HG02970 (cell line): ENCODE data around the gene ELOVL5.
"Not testable (repeated sequence)": the region's sequence is repeated elsewhere in the genome, so short reads cannot be mapped to it uniquely, and the experiment has no call there.

Experiments used
- ATAC-seq: cut with Tn5 transposase; IDR thresholded peaks from one replicate; pipeline ENCODE4 v1.9.1; 2021; ENCODE audit warnings: mild to moderate bottlenecking, moderate library complexity, moderate number of reproducible peaks; ENCODE audit not compliant: unreplicated experiment, low FRiP score

The ELOVL5 gene

DNA sequence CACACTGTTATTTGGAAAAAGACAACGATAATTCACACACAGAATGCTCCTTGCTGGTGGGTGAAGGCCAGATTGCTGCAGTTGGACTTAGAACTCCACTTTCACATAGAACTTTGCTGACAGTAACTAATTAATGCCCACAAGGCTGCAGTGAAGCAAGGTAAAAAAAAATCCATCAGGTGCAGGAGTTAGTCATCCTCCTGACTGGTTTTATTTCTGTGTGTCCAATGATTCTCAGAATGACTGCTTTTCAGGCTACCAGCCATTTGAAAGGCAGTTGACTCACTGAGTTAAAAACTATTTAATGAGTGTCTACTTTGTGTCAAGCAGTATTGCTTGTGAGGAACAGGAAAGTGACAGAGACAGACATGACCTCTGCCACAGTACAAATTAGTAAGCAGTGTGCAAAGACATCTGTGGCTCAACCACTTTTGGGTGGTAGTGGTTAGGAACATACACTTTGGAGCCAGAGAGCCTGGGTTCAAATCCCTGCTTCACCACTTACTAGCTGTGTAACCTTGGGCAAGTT is 41.9 kb downstream of the ELOVL5 start:
- ATAC-seq, result no peak

DNA sequence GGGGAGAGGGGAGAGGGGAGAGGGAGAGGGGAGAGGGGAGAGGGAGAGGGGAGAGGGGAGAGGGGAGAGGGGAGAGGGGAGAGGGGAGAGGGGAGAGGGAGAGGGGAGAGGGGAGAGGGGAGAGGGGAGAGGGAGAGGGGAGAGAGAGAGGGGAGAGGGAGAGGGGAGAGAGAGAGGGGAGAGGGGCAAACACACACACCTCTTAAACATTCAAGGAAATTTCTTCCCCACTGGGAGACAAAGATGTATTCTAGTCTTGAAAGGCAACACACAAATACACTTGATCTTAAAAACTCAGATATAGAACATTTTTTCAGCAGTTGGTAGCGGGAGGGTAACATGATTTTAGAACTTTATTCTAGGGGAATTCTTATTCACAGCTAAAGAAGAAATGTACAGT is 42.5 kb downstream of the ELOVL5 start:
- not testable (repeated sequence) for ATAC-seq

DNA sequence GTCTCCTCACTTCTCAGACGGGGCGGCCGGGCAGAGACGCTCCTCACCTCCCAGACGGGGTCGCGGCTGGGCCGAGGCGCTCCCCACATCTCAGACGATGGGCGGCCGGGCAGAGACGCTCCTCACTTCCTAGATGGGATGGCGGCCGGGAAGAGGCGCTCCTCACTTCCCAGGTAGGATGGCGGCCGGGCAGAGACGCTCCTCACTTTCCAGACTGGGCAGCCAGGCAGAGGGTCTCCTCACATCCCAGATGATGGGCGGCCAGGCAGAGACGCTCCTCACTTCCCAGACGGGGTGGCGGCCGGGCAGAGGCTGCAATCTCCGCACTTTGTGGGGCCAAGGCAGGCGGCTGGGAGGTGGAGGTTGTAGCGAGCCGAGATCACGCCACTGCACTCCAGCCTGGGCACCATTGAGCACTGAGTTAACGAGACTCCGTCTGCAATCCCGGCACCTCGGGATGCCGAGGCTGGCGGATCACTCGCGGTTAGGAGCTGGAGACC is 43.2 kb downstream of the ELOVL5 start:
- ATAC-seq, result not testable (repeated sequence)

DNA sequence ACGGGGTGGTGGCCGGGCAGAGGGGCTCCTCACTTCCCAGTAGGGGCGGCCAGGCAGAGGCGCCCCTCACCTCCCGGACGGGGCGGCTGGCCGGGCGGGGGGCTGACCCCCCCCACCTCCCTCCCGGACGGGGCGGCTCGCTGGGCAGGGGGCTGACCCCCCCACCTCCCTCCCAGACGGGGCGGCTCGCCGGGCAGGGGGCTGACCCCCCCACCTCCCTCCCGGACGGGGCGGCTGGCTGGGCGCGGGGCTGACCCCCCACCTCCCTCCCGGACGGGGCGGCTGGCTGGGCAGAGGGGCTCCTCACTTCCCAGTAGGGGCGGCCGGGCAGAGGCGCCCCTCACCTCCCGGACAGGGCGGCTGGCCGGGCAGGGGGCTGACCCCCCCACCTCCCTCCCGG is 43.8 kb downstream of the ELOVL5 start:
- ATAC-seq, result not testable (repeated sequence)

DNA sequence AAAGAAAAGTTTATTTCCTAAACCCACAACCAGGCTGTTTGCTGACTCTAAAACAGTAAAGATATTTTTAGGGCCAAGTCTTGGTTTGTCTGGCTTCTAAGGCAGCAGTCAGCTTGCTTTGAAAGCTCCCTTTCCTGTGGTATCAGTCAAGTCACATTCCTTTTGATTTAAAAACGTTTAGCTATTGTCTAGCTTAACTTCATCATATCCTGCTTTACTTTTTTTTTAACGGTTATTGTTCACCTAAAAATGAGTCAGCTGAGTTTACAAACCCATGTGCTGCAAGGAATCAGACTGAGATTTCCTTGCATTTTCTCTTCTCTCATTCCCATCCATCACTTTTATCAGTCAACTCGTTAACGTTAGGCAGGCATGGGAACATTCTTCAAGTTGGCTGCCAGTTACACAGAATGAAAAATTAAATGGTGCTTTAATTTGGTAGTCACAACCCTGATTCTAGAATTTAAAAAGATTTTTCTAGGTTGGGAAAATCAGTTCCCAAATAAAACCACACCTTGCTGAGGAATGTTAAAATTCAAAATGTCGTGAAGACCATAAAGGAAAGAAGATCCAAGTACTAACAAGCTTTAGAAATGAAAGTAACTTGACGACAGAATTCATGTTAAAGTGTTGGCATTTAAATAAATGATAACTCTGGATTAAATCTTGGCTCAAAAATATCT is 45.9 kb downstream of the ELOVL5 start:
- ATAC-seq, result no peak

DNA sequence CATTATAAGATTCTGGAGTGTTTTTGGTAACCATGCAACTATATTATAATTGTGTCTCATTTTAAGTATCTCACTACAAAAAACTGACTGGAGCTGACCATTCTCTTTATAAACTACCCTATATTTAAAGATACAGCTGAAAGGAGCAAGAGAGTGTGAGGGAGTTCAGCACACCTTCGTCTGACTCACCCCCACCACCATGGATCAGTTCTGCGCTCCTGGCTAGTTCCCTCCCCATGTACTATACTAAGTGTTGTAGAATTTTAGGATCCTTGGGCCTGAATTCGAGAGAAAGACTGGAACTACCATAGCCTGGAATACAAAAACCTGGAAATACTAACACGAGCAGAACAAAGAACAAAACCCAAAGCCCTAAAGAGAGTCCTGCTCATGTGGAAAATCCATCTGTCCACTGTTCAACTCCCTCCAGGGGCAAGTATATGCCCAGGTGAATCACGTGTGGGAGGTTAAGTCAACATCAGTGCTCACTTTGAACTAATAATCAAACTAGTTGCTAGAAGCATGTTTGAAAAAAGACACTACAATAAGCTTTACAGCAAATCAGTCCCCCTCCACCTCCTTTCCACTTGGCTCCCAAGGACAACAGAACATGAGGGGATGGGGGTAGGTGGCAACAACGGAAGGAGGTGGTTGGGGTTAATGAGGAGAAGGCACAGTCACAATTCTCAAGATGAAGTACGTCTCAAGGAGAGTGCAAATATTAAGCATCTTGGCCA is 46.8 kb downstream of the ELOVL5 start:
- no peak for ATAC-seq

DNA sequence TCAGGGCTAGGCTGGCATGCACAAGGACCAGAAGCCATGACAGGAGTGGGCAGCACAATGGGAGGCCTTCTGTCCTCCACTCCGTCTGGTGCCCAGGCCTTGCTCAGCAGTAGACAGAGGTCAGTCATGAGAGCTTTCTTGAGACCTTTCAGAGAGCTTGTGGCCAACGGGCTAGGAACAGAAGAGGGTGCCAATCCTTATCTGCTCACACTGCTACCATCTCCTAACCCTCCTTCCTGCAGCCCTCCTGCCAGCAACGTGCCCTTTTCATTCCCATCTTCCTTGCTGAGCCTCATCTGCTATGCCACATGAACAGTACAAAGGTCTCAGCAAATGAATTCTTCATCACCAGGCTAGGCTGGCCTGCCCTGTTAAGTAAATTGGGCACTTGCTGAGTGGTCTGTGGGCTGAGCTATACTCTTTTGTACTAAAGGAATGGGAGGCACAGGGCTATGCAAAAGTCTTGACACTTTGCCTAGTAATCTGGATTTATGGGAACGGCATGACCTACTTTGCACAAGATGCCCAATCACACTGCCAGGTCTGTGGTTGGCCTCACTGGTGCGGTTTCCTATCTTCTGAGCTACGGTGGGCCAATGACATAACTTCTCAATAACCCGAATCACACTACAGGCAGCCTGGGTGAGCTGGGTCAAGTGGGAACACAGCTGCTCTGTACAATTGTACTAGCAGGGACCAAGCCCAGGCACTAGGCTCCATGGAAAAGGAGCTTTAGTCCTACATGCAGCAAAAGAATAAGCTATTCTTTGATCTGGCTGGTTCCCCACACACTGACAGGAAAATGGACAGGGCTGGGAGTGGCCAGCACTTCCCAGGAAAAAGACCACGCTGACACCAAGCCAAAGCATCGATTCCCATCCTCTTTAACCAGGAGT is 47.8 kb downstream of the ELOVL5 start:
- no peak for ATAC-seq

DNA sequence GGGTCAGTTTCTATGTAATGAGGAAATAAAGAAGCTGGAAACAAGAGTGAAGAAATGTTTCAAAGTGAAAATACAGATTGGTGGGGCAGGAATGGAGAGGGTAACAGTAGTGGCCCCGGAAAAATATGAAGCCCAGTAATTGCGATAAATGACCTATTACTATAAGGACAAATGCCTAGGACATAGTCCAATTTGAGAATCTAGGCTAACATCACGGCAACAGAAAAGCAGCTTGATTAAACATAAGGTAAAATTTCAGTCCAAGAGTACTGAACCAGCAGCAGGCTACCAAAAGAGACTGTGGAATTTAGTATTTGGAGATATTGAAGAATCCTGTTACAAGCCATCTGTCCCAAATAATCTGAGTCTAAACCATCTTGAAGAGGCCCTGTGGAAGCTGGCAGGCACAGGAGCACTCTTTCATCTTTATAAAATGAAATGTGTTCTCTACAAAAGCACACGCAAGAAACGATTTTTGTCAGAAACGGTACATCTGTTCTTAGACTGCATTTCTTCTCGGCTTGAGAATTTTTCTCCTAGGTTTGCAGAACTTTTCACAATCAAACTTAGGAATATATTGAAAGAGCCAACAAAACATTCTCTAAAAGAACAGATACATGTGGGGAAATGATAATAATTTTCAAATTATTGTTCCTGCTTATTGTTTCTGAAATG is 49.3 kb downstream of the ELOVL5 start:
- ATAC-seq, result no peak

DNA sequence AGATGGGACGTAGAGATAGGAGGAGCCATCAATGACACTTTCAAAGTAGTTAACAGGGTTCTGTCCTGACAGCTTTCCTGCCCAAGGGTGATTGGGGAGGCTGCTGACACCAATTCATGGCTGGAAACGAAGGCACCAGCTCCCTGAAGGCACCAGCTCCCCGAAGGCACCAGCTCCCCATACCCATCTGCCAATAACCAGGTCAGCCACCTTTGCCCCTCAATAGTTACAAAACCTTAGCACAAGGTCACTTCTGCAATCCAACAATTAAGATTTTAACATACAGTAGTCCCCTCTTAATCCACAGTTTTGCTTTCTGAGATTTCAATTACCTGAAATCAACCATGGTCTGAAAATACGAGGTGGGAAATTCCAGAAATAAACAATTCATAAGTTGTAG is 51.7 kb downstream of the ELOVL5 start:
- ATAC-seq, result no peak

DNA sequence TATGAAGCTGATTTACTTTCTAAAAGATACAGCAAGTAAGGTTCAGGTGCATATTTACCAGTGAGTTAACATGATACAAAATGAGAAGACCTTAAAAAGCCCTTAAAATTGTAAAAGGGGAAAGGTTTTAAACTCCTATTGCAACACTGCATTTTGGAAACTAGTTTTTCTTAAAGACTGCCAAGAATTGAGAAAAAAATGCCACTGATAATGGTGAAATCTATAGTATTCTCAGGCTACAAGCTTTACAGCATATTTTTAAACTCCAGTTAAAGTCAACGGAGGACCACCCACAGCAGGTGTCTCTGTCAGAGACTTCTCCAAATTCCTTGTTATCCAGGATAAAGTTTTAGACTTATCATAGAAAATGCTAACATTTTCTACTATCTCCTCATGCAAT is 53.6 kb downstream of the ELOVL5 start:
- no peak for ATAC-seq

DNA sequence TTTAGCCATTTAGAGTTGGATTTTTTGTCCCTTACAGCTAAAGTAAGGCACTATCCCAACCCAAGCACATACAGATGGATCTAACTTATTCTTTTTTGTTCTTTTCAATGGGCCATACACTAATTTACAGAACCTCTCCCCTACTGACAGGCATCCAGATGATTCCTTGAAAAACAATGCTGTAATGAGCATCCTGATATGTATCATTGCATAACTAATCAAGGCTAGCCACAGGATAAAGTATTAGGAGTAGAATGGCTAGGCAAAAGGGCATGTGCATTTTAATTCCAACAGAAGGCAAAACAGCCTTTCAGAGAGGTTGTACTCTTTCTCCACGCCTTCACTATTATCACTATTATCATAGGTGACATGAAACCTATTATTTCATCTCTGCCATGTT is 54.1 kb downstream of the ELOVL5 start:
- ATAC-seq, result no peak

DNA sequence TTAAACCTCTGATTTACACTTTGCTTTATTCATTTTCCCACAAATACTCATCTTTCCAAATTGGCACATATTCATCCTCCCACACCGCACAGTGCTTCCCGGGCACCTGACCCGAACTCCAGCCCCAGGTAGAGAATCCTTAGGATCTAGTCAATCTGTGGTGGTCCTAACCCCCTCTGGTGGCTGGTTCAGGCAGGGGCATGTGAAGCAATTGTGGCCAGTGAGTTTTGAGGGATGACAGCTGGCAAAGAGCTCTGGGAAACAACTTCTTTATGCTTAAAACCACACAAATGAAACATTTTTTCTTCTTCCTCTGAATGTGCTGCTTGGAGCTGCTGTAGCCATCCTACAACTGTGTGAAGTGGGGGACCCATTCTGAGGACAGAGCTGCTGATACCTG is 54.7 kb downstream of the ELOVL5 start:
- ATAC-seq, result no peak

DNA sequence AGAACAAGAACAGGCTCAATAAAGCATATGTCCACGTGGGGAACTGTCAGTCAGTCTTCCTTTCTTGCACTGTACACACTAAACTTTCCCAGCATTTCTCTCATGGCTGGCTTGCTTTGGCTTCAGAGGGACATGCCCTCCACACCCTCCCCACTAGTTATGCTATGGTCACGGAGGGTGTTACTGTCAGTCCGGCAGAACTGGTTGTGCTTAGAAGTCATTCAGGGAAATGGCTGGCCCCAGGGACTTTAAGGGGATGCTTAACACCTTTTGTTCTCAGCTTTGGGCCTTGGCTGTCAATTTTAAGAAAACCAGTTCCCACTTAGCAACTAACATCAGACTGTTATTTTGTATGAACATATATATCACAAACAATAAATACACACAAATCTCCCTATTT is 55.1 kb downstream of the ELOVL5 start:
- ATAC-seq, result no peak

DNA sequence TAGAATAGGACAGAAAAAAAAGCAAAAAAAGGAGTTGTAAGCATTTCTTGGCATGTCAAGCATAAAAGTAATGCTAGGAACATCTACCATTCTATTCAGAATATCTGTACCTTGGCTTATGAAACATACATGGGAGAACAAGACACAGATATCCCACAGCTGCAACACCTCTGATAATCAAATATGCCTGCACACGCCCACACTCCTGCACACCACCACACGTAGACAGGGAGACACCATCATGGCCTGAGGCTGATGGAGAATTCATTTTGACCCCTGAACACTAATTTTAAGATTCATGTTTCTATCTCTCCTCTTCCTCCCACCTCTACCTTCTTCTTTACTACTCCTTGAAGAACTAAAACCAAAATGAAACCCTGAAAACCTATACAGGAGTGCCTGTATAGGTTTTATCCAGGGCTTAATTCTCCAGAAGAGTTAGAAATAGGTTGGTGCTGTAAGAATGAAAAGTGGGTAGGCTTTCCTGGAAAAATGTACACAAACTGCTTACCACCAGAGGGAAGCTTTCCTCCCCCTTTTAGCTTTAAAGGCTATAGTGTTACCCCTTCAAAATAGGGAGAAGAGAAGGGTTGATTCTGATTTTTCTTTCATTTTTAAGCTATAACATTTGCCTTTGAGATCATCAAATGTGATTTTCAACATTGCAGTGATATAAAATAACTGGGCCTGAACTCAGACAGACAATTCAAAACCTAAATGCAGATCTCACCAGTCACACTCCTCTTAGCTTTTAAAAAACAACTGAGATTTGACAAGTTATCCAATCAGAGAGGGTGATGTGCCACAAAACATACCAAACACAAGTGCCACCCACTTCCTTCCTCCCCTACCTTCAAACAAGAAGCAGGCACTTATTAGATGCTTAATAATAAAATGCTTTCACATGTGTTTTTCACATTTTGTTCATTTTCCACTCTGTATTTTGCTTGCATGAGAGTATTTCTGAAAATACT is 57.9 kb downstream of the ELOVL5 start:
- no peak for ATAC-seq

DNA sequence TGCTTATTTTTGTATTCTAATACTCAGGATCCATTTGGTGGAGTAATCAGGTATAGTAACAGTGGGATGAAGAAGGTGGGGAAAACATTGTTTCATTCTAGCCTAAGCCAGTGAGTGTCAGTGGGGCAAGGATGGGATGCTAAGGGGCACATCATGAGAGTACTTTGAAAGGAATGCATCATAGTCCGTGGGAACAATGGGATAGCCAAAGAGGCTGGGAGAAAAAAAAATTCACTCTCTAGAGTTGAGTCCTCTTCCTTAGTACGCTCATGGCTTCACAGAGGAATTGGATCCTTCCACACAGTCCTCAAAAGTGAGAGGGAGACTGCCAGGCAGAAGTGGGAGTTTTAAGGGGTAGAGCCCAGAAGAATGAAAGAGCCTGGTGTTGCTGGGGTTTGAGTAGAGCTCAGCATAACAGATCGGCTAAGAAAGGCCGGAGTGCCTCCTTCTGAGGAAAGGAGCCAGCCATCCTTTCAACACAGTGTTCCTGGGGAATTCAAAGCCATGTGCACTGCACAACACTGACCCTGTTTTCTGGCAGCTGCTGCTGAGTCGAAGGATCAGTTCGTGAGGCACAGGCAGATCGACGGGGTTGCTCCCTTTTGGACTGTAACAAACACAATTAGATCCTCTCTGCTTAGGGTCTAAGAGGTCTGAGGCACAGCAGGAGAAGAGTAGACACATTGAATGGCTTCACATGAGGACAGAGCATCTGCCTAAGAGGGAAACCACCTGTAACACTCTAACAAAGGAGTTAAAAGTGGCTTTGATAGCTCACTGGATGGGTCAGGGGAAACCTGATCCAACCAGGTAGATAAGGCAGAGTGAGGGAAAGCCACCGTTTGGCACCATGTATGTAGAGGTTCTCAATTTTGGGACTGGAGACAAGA is 61.2 kb downstream of the ELOVL5 start:
- no peak for ATAC-seq

DNA sequence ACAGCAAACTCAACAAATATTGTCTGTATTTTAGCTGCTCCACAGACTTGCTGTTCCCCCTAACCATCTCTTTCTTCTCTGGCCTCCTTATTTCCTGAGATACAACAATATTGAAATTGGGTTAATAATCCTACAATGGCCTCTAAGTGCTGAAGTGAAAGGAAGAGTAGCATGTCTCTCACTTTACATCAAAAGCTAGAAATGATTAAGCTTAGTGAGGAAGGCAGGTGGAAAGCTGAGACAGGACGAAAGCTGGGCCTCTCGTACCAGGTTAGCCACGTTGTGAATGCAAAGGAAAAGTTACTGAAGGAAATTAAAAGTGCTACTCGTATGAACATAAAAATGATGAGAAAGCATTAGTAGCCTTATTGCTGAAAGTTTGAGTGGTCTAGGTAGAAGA is 63.8 kb downstream of the ELOVL5 start:
- ATAC-seq, result no peak

DNA sequence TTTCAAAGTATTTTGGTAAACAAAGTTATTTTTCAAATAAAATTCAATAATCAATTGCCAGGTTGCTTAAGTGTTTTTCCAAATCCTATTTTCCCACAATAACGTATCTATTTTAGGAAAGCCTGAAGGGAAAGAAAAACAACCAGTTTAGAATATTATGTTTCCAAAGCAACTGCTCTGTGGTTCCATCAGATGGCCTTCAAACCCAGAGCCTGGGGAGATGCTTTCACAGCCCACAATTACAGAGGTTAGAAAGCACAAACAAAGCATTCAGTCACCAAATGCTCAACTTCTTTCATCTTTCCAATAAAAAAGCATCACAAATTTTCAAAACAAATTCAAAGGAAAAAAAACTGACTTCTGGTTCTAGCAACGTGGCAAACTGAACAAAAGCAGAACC is 66.0 kb downstream of the ELOVL5 start:
- no peak for ATAC-seq

DNA sequence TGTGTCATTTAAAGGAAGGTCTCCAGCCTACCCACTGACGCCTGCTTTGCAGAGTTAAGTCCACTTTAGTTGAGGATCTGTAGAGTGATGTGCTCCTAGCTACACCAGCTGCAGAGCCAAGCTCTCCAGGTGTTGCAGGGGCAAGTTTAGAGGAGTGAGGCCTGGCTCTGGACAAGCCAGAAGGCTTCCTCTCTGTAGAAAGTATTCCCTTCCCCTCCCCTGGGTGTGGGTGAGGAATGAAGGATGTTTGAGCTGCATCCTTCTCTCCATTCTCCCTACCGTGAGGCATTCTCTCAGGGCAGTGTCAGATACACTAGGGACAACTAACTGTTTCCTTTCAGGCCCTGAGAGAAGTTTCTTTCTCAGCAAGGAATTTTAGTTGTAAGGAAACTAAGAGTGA is 66.5 kb downstream of the ELOVL5 start:
- no peak for ATAC-seq
